ENCODE results near the gene MRGPRF.

DNA sequence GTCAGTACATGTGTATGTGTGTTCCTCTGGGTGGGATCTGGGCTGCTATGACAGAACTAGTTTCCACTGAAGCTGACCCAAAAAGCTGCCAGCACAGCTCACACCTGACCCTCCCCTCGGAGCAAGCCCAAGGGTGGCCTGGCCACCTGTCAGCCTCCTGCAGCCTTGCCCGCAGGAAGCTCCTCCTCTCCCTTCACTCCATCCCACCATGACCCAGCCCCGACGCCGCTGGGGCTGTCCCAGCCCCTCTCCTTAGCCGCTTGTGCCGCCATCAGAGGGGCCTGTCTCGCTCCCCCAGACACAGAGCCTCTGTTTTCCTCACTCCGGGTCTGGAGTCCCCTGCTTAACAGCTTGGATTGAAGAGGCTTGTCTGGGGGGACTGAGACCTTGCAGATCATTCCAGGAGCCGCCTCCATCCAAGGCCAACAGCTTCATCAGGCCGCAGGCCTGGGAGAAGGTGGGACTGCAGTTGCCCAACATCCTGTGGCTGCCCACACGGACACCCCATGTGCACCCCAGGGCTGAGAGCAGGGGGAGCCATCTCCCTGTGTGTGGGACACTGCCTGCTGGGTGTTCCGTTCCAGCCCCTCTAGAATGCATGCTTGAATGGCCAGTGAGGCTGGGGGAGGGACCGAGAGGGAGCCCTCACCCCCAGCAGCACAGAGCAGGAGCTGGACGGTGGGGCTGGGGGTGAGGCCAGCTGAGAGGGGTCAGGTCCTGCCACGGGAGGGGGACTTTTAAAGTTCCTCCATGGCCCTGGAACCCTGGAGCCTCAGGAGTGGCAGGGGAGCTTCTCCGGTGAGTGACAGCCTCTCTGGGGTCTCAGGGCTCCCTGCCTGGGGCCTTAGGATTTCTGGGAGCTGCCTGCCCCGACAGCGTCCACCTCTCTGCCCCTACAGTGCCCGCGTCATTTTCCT is 696 bp downstream of the MRGPRF start:
- TF ChIP-seq EZH2 (IDR thresholded peaks at IDR 0.05; ENCODE audit: insufficient read depth, poor library complexity, severe bottlenecking) (no peak), EZH2phosphoT487 (IDR thresholded peaks at IDR 0.05; ENCODE audit: insufficient read depth, low read depth) (no peak)

All from GM23248 (cell line).